IMR-90 (cell line): Measurements from ENCODE around the gene TBCD. TPM values are rescaled to one million over a fixed set of nuclear protein-coding genes. Genes with fewer than 3 reads are reported as not detected.

Experiments used
- ATAC-seq: fragments of 200-7000 bp; cut with Tn5 transposase; 2 replicates; pipeline ENCODE4 v1.9.1; 2020; ENCODE audit warnings: low read depth, mild to moderate bottlenecking, moderate library complexity
- BruUV-seq: library from RNA; stranded (reverse); fragments of 400-500 nt; replicated peaks from 2 replicates; lab custom pipeline; 2021; lab: Mats Ljungman, UMichigan
- CTCF ChIA-PET: fragments of 300-600 bp; formaldehyde crosslinking; extraction: SDS; loops from one replicate; lab custom pipeline; 2021; ENCODE audit warnings: antibody characterized with exemption; lab: Yijun Ruan, JAX
- POLR2A ChIA-PET: fragments of 300-600 bp; sonication (Branson Sonifier 250); formaldehyde crosslinking; loops from one replicate; lab custom pipeline; 2022; ENCODE audit warnings: antibody characterized with exemption; ENCODE audit not compliant: unreplicated experiment; lab: Charles Lee
- DNase-seq: peaks from one replicate; pipeline ENCODE4 v3.0.0; 2013
- H2AFZ ChIP-seq: replicated peaks from 2 replicates; pipeline ENCODE3; 2013; ENCODE audit warnings: low read length, mild to moderate bottlenecking; ENCODE audit not compliant: poor library complexity
- H2AK5ac ChIP-seq: 2 replicates; pipeline ENCODE4 v1.6.1; 2013; ENCODE audit warnings: low read depth, low read length, inconsistent platforms
- H2AK9ac ChIP-seq: replicated peaks from 2 replicates; pipeline ENCODE3; 2013; ENCODE audit warnings: mild to moderate bottlenecking, low read depth, low read length, moderate library complexity; ENCODE audit not compliant: poor library complexity
- H2BK120ac ChIP-seq: 2 replicates; pipeline ENCODE4 v1.6.1; 2013; ENCODE audit warnings: low read depth, low read length, inconsistent platforms
- H2BK15ac ChIP-seq: 3 replicates; pipeline ENCODE4 v1.6.1; 2013; ENCODE audit warnings: low read depth, low read length, inconsistent platforms
- H2BK20ac ChIP-seq: 2 replicates; pipeline ENCODE4 v1.6.1; 2013; ENCODE audit warnings: low read depth, mild to moderate bottlenecking, inconsistent platforms, low read length, moderate library complexity
- H2BK5ac ChIP-seq: 2 replicates; pipeline ENCODE4 v1.6.1; 2013; ENCODE audit warnings: mild to moderate bottlenecking, low read depth, low read length, inconsistent platforms; ENCODE audit not compliant: poor library complexity, severe bottlenecking
- H3K14ac ChIP-seq: replicated peaks from 2 replicates; pipeline ENCODE4 v1.6.1; 2013; ENCODE audit warnings: low read depth, low read length, inconsistent platforms
- H3K18ac ChIP-seq: 2 replicates; pipeline ENCODE4 v1.6.1; 2013; ENCODE audit warnings: low read depth, low read length, control low read depth
- H3K23ac ChIP-seq: 2 replicates; pipeline ENCODE4 v1.6.1; 2013; ENCODE audit warnings: low read depth, low read length, inconsistent platforms
- H3K27ac ChIP-seq: 2 replicates; pipeline ENCODE4 v1.5.1; 2013; ENCODE audit warnings: mild to moderate bottlenecking, control low read depth, low read length; ENCODE audit not compliant: insufficient read depth
- H3K27me3 ChIP-seq: 2 replicates; pipeline ENCODE4 v1.6.1; 2013; ENCODE audit warnings: low read length; ENCODE audit not compliant: control insufficient read depth, insufficient read depth
- H3K36me3 ChIP-seq: 2 replicates; pipeline ENCODE4 v1.6.1; 2013; ENCODE audit warnings: low read length, mixed read lengths; ENCODE audit not compliant: control insufficient read depth, insufficient read depth
- H3K4ac ChIP-seq: 2 replicates; pipeline ENCODE4 v1.6.1; 2013; ENCODE audit warnings: low read depth, low read length, inconsistent platforms
- H3K4me1 ChIP-seq: 2 replicates; pipeline ENCODE4 v1.6.1; 2013; ENCODE audit warnings: low read length, mixed read lengths; ENCODE audit not compliant: control insufficient read depth, insufficient read depth
- H3K4me2 ChIP-seq: 2 replicates; pipeline ENCODE4 v1.6.1; 2013; ENCODE audit warnings: low read depth, mild to moderate bottlenecking, control low read depth, low read length, moderate library complexity
- H3K4me3 ChIP-seq: 2 replicates; pipeline ENCODE4 v1.5.1; 2013; ENCODE audit warnings: low read depth, mild to moderate bottlenecking, control low read depth, low read length, moderate library complexity; ENCODE audit not compliant: insufficient read depth
- H3K56ac ChIP-seq: 2 replicates; pipeline ENCODE4 v1.6.1; 2013; ENCODE audit warnings: low read length, inconsistent platforms; ENCODE audit not compliant: insufficient read depth; ENCODE audit errors: extremely low read depth
- H3K79me1 ChIP-seq, 2 experiments: 2 replicates each; pipeline ENCODE4 v1.6.1; 2013; ENCODE audit warnings: low read length in 2 of 2, inconsistent platforms in 1 of 2, low read depth in 1 of 2
- H3K9ac ChIP-seq: 2 replicates; pipeline ENCODE4 v1.6.1; 2013; ENCODE audit warnings: low read depth, low read length, control low read depth
- H3K9me1 ChIP-seq: 2 replicates; pipeline ENCODE4 v1.6.1; 2013; ENCODE audit warnings: low read length, inconsistent platforms; ENCODE audit not compliant: insufficient read depth
- H3K9me3 ChIP-seq: 2 replicates; pipeline ENCODE4 v1.6.1; 2013; ENCODE audit warnings: low read length; ENCODE audit not compliant: control insufficient read depth, insufficient read depth
- H4K20me1 ChIP-seq: 2 replicates; pipeline ENCODE4 v1.6.1; 2013; ENCODE audit warnings: low read length, inconsistent platforms; ENCODE audit not compliant: insufficient read depth
- H4K5ac ChIP-seq: 2 replicates; pipeline ENCODE4 v1.6.1; 2013; ENCODE audit warnings: mild to moderate bottlenecking, low read depth, low read length, control low read depth
- H4K8ac ChIP-seq, 2 experiments: 2 replicates each; pipeline ENCODE4 v1.6.1; 2013; ENCODE audit warnings: low read depth in 2 of 2, low read length in 2 of 2, control low read depth in 1 of 2, inconsistent platforms in 1 of 2
- H4K91ac ChIP-seq: 2 replicates; pipeline ENCODE4 v1.6.1; 2013; ENCODE audit warnings: low read depth, low read length, inconsistent platforms; ENCODE audit not compliant: insufficient read depth
- MAFK ChIP-seq: IDR thresholded peaks from 2 replicates; pipeline ENCODE4 v1.6.1; 2012; ENCODE audit warnings: low read depth, low read length, improper control_type of control experiment
- WGBS, 2 experiments: methylation state at CpG; one replicate each; pipeline versions ENCODE4 v1.1.5 to v1.1.7; 2013; ENCODE audit warnings: missing lambda C conversion rate in 2 of 2; ENCODE audit not compliant: insufficient read length in 1 of 2; ENCODE audit errors: extremely low coverage in 2 of 2; 5-methylcytosine and 5-hydroxymethylcytosine counted together
- dilution Hi-C: fragments of 300-500 bp; cut with HindIII; formaldehyde crosslinking; loops from one replicate; pipeline ENCODE4 v1.14.3; 2018; ENCODE audit warnings: low sequenced_read_pairs; ENCODE audit not compliant: unreplicated experiment
- in situ Hi-C: fragments of 300-500 bp; cut with MboI; formaldehyde crosslinking; loops from 3 replicates; pipeline ENCODE4 v1.14.3; 2019; ENCODE audit warnings: low sequenced_read_pairs, inconsistent platforms, mixed read lengths
- intact Hi-C: fragments of 100-400 bp; cut with micrococcal nuclease; formaldehyde crosslinking; loops from 2 replicates; pipeline ENCODE4 v1.10.0; 2022
- polyA plus RNA-seq, 3 experiments: library from polyadenylated mRNA; depleted of rRNA; stranded (reverse); fragments of >200 nt; gene quantifications; 2 replicates each; pipeline ENCODE4 v1.2.3, GENCODE V29; 2012; ENCODE audit warnings: low replicate concordance in 1 of 3
- total RNA-seq: library from RNA; depleted of rRNA; stranded (reverse); fragments of >200 nt; gene quantifications from 2 replicates; pipeline ENCODE4 v1.2.3, GENCODE V29; 2012
- TF ChIP-seq, protein P1 (sequence below): fragments of 150-350 bp; IDR thresholded peaks from 2 replicates; pipeline ENCODE4 v1.6.1; 2016; ENCODE audit warnings: low read depth, mild to moderate bottlenecking, low read length, moderate library complexity, borderline replicate concordance

Gene TBCD
- total and polyA plus RNA-seq, 2 of the 4 experiments (the other 2 are of a cell fraction): 21.9 to 54.5 TPM

DNA sequence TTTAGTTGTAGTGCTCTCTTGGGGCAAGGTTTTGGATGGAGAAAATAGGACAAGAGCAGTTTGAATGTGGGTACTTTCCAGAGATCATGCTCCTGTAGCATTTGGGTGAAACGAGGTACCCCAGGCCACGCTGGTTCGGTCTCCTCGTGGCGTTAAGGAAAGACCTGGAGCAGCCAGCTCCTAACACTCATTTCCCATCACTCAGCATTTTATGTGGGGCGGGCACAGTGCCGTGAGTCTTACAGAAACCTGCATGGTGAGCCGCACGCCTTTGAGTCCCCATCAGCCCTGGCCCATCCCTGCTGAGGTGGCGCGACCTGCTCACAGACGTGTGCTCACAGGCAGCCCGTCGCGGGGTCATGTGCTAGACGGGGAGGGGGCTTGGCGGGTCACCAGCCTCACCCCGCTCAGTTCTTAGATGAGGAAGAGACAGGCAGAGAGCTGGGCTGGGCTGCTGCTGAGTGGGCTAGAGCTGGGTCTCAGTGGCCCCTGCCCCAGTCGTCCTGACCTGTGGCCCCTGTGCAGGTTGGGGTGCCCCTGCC, 37.3 kb downstream of the TBCD start:
- Histone ChIP-seq H3K36me3 (peaks cover 5% of the 10 kb centered on the region), H3K4ac (no peak overlapping the region)

More for the DNA sequence above, 37.3 kb downstream of the TBCD start:
- H4K20me1 ChIP-seq: peaks cover 8% of the 10 kb centered on the region
- TF ChIP-seq MAFK: peak; percentile 49; the same call in 1 of the 2 replicates
- TF ChIP-seq, protein P1, sequence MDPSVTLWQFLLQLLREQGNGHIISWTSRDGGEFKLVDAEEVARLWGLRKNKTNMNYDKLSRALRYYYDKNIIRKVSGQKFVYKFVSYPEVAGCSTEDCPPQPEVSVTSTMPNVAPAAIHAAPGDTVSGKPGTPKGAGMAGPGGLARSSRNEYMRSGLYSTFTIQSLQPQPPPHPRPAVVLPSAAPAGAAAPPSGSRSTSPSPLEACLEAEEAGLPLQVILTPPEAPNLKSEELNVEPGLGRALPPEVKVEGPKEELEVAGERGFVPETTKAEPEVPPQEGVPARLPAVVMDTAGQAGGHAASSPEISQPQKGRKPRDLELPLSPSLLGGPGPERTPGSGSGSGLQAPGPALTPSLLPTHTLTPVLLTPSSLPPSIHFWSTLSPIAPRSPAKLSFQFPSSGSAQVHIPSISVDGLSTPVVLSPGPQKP: no peak
- in situ Hi-C loops: no loop called here
- H3K79me1 ChIP-seq: peaks cover 5 to 61% of the 10 kb centered on the region in 2 experiments
- ChIA-PET POLR2A (no interaction called here), CTCF (no interaction called here)
- no peaks in the 10 kb centered on the region for H3K9me3 ChIP-seq
- no peak overlapping the region for H4K8ac ChIP-seq
- H3K56ac ChIP-seq: no peak overlapping the region
- BruUV-seq: no TSS peak
- H4K5ac ChIP-seq: no peak overlapping the region
- ATAC-seq (no peak), DNase-seq (no peak)
- H3K9me1 ChIP-seq: peaks cover 5% of the 10 kb centered on the region; the same call in 1 of the 2 replicates
- no peak overlapping the region for H2AK9ac ChIP-seq
- no peak overlapping the region for H3K4me2 ChIP-seq
- no peak overlapping the region for H2BK5ac ChIP-seq
- no peak overlapping the region for H2AFZ ChIP-seq
- H2BK15ac ChIP-seq: no peak overlapping the region
- H3K4me1 ChIP-seq: peaks cover 7% of the 10 kb centered on the region
- H3K18ac ChIP-seq: no peak overlapping the region
- 100% methylated on average over 6 of the region's 19 CpGs; no CpG with 5 or more reads in 1 of the 2 experiments for WGBS, 2 experiments
- no peak overlapping the region for H3K23ac ChIP-seq
- no peak overlapping the region for H3K9ac ChIP-seq
- no peak overlapping the region for H4K91ac ChIP-seq
- intact Hi-C loops: no loop called here
- no peak overlapping the region for H2AK5ac ChIP-seq
- H3K14ac ChIP-seq: no peak overlapping the region
- H2BK120ac ChIP-seq: no peak overlapping the region
- H3K27me3 ChIP-seq: no peaks in the 10 kb centered on the region
- H3K4me3 ChIP-seq: no peak overlapping the region
- no peak overlapping the region for H3K27ac ChIP-seq
- dilution Hi-C loops: no loop called here
- H2BK20ac ChIP-seq: no peak overlapping the region
